GM19438 (cell line): ENCODE data around the gene APEH.

Source experiments
- ATAC-seq: cut with Tn5 transposase; IDR thresholded peaks from one replicate; pipeline ENCODE4 v1.9.1; 2021; ENCODE audit warnings: low read depth; ENCODE audit not compliant: unreplicated experiment

The APEH gene

DNA sequence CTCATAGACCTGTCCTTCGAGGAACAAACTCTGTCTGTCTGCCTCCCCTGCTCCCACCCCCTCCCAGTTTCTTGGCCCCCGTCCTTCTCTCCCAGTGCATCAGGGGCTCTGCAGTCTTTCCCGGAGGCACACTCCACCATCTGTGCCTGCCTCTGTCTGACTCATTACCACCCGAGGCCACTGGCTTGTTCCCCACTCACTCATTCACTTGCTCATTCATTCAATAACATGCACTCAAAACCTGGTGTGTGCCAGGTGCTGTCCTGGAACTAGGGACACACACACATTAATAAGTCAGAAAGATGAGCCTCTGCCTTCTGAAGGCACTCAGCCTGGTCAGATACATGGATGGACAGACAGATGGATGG lies 32.9 kb downstream of the APEH start:
- ATAC-seq, result no peak

DNA sequence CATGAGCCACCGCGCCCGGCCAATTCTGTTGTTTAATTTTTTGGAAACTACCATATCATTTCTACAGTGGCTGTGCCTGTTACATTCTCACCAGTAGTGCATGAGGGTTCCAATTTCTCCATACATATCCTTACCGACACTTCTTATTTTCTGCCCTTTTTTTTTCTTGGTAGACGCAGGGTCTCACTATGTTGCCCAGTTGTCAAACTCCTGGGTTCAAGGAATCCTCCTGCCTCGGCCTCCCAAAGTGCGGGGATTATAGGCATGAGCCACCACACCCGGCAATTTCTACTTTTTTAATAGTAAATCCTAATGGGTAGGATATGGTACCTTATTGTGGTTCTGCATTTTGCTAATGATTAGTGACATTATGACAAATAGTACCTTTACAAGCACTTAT lies 35.7 kb downstream of the APEH start:
- no peak for ATAC-seq

- no peak for ATAC-seq
Observed at GRCh38 chr3:49711489-49711888, 37.3 kb downstream of the APEH start.

DNA sequence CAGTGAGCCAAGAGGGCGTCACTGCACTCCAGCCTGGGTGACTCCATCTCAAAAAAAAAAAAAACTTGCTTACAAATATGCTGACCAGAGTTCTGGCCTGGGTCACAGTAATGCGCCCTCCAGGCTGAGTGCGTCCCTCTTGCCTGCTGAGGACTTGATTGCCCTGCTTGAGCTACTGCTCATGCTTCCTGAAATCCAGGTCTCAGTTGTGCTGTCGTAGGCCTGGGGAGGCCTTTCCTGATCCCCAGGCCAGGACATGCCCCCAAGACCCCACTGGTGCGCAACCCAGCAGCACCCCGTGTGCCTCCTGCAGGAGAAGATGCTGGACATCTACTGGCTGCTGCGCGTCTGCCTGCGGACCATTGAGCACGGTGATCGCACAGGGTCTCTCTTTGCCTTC lies 38.0 kb downstream of the APEH start:
- no peak for ATAC-seq

- ATAC-seq, result no peak
Observed at GRCh38 chr3:49712631-49713317, 38.6 kb downstream of the APEH start.

GRCh38 chr3:49713336-49714105 lies 39.4 kb downstream of the APEH start:
- no peak for ATAC-seq

GRCh38 chr3:49714728-49715550 lies 40.8 kb downstream of the APEH start:
- ATAC-seq, result no peak

- no peak for ATAC-seq
Observed at GRCh38 chr3:49715611-49716121, 41.5 kb downstream of the APEH start.

- no peak for ATAC-seq
Observed at GRCh38 chr3:49716169-49716568, 42.0 kb downstream of the APEH start.

GRCh38 chr3:49716691-49717210 lies 42.6 kb downstream of the APEH start:
- ATAC-seq, result no peak

DNA sequence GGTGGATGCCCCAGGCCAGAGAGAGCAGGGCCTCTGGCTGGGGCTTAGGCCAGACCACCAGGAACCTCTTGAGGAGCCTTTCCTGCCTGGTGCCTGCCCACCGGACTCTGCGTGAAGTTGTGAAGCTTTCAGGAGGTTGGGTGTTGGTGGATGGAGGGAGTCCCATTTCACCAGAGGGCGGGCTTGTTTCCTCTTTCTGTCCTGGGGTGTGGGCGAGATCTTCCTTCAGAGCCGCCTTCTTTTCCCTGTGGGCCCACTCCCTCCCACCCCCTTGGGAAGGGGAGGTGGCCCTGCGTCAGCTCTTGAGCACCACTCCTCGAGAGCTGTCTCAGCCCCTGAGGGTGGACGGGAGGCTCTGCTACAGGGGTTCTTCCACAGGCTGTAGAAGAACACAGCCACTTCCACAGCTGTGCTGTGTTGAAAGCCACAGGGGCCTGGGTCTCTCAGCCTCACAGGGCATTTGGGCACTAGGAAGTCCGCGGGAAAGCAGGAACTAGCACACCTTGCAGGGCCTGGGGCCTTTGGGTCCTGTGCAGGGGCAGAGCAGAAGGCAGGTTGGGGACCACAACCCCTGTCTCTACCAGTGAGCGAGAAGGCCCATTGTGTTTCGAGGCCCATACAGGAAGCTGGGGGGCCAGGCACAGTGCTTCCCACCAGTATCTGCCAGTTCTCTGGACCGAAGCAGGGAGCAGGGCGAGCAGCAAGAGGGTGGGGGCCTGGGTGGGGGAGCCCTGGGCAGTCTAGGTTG lies 43.2 kb downstream of the APEH start:
- no peak for ATAC-seq

GRCh38 chr3:49717959-49718857 lies 44.1 kb downstream of the APEH start:
- no peak for ATAC-seq

DNA sequence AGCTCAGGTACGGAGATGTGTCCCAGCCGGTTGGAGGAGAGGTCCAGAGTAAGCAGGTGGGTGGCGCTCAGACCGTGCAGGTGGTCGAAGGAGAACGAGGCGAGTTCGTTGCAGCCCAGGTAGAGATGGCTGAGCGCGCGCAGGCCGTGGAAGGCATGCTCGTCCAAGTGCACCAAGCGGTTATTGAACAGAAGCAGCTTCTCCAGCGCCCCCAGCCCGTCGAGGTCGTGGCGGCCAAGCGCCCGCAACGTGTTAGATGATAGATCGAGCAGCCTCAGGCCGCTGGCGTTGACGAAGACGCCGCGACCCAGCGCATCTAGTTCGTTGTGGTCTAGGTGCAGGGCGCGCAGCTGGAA lies 44.7 kb downstream of the APEH start:
- ATAC-seq, result no peak

- peak; percentile 54 for ATAC-seq
Observed at GRCh38 chr3:49719214-49719884, 45.2 kb downstream of the APEH start, which contains the start of gene AMIGO3. AMIGO3 (minus strand) TSS chr3:49719684; CDS start chr3:49719465, 219 bp downstream.

- ATAC-seq, result no peak
Observed at GRCh38 chr3:49720855-49721595, 46.9 kb downstream of the APEH start.

GRCh38 chr3:49721596-49721895 lies 47.4 kb downstream of the APEH start:
- ATAC-seq, result no peak

DNA sequence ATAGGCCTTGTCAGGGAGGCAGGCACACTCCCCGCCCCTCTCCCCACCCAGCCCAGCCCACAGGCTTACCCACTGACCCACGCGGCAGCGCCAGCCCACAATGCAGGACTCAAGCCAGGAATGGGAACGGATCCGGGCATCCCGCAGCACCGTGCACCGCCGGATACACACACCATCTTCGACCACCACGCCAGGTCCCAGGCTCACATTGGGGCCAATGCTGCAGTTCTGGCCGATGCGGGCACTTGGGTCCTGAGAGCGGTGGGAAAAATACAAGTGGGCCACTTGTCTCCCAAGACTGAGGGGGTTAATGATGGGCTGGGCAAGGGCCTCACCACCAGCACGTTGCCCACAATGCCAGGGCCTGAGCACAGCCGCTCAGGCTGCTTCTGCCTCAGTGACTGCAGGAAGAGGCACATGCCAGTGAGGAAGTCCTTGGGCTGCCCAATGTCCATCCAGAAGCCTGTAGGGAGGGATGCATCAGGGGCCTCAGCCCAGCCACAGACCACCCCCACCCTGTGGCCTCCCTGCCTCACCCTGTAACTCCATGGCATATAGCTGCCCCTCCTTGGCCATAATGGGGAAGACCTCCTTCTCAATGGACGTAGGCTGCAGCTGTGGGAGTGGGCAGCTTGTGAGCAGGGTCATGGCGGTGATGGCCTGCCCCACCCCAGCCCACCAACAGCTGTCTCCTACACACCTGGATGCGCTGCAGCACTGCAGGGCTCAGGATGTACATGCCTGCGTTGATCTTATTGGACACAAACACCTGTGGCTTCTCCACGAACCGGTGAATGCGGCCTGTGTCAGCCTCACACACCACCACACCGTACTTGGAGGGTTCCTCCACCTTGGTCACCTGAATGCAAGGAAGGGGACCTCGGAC lies 48.0 kb downstream of the APEH start:
- no peak for ATAC-seq
